ENCODE data around the gene ELMO1.

DNA sequence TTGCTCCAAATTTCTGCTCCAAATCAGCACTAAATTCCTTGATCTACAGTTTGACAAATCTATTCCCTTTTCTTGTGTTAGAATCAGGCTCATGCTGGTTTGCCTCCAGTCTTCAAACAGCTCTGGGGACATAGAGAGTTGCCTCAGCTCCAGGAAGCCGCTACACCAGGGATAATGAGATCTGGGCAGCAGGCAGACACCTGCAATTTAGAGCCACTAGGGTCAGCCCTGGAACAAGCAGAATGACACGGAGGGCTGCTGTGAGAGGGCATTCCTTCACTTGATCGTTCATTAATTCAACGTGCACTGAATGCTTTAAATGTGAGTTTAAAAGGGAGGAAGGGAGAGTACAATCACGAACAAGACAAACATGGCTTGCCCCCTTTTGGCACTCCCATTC, 3.7 kb upstream of the ELMO1 start:
- TF ChIP-seq, protein P1, sequence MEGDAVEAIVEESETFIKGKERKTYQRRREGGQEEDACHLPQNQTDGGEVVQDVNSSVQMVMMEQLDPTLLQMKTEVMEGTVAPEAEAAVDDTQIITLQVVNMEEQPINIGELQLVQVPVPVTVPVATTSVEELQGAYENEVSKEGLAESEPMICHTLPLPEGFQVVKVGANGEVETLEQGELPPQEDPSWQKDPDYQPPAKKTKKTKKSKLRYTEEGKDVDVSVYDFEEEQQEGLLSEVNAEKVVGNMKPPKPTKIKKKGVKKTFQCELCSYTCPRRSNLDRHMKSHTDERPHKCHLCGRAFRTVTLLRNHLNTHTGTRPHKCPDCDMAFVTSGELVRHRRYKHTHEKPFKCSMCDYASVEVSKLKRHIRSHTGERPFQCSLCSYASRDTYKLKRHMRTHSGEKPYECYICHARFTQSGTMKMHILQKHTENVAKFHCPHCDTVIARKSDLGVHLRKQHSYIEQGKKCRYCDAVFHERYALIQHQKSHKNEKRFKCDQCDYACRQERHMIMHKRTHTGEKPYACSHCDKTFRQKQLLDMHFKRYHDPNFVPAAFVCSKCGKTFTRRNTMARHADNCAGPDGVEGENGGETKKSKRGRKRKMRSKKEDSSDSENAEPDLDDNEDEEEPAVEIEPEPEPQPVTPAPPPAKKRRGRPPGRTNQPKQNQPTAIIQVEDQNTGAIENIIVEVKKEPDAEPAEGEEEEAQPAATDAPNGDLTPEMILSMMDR (conservative IDR thresholded peaks at IDR 0.05; ENCODE audit: low read depth, low read length) = no peak
- TF ChIP-seq EZH2 (IDR thresholded peaks at IDR 0.05; ENCODE audit: low read length, unreplicated experiment) = no peak
